Epithelial cell of proximal tubule (primary cell): Measurements from ENCODE around the gene SLC25A13. TPM values are rescaled to one million over a fixed set of nuclear protein-coding genes. Genes with fewer than 3 reads are reported as not detected.

Source experiments
- DNase-seq: peaks from one replicate; pipeline ENCODE4 v3.0.0-alpha.2; 2011; ENCODE audit warnings: low read depth
- H3K4me3 ChIP-seq: 2 replicates; pipeline ENCODE4 v1.5.1; 2011; ENCODE audit warnings: low read depth, mild to moderate bottlenecking, low read length
- CTCF ChIP-seq: conservative IDR thresholded peaks from 2 replicates; pipeline ENCODE4 v1.5.1; 2012; ENCODE audit warnings: low read depth, mild to moderate bottlenecking, low read length
- total RNA-seq: library from RNA; depleted of rRNA; stranded (reverse); fragments of >200 nt; gene quantifications from 2 replicates; pipeline ENCODE4 v1.2.3, GENCODE V29; 2015

SLC25A13 gene
- total RNA-seq, 1 donor from 2014 or later = 51.3 TPM

GRCh38 chr7:96246919-96247318 is 75.0 kb downstream of the SLC25A13 start:
- no peak overlapping the region for H3K4me3 ChIP-seq
- no peak for TF ChIP-seq CTCF
- DNase-seq = no peak

GRCh38 chr7:96244992-96245292 is 77.0 kb downstream of the SLC25A13 start:
- no peak for TF ChIP-seq CTCF
- no peak overlapping the region for H3K4me3 ChIP-seq
- DNase-seq = no peak

GRCh38 chr7:96244244-96244991 is 77.5 kb downstream of the SLC25A13 start:
- TF ChIP-seq CTCF = no peak
- DNase-seq = no peak
- H3K4me3 ChIP-seq = no peak overlapping the region

GRCh38 chr7:96243241-96243640 is 78.7 kb downstream of the SLC25A13 start:
- no peak overlapping the region for H3K4me3 ChIP-seq
- no peak for TF ChIP-seq CTCF
- no peak for DNase-seq

- no peak overlapping the region for H3K4me3 ChIP-seq
- TF ChIP-seq CTCF = no peak
- DNase-seq = no peak
These were observed 80.0 kb downstream of the SLC25A13 start for GRCh38 chr7:96241855-96242254.

- DNase-seq = no peak
- TF ChIP-seq CTCF = no peak
These were observed 82.7 kb downstream of the SLC25A13 start for GRCh38 chr7:96238976-96239766.

More at GRCh38 chr7:96238976-96239766, 82.7 kb downstream of the SLC25A13 start:
- H3K4me3 ChIP-seq = no peak overlapping the region
